PFSK-1 (cell line): ENCODE measurements around the gene SLC22A23.

ENCODE experiments used
- POLR2AphosphoS5 ChIP-seq: IDR thresholded peaks from 2 replicates; pipeline ENCODE4 v1.6.1; 2012; ENCODE audit warnings: low read depth, mild to moderate bottlenecking, control low read depth, low read length, moderate library complexity
- SIN3A ChIP-seq: IDR thresholded peaks from 2 replicates; pipeline ENCODE4 v1.6.1; 2012; ENCODE audit warnings: mild to moderate bottlenecking, low read length, moderate library complexity, borderline replicate concordance; ENCODE audit not compliant: insufficient read depth
- TF ChIP-seq, protein P1 (sequence below), 2 experiments: IDR thresholded peaks; 2 replicates each; pipeline versions ENCODE4 v1.6.1 to v1.8.0; 2011 to 2012; ENCODE audit warnings: low read depth in 2 of 2, low read length in 2 of 2, control low read depth in 1 of 2, inconsistent platforms in 1 of 2, mild to moderate bottlenecking in 1 of 2, moderate library complexity in 1 of 2; ENCODE audit not compliant: insufficient read depth in 1 of 2

- TF ChIP-seq POLR2AphosphoS5 (no peak), SIN3A (no peak)
- TF ChIP-seq, protein P1, sequence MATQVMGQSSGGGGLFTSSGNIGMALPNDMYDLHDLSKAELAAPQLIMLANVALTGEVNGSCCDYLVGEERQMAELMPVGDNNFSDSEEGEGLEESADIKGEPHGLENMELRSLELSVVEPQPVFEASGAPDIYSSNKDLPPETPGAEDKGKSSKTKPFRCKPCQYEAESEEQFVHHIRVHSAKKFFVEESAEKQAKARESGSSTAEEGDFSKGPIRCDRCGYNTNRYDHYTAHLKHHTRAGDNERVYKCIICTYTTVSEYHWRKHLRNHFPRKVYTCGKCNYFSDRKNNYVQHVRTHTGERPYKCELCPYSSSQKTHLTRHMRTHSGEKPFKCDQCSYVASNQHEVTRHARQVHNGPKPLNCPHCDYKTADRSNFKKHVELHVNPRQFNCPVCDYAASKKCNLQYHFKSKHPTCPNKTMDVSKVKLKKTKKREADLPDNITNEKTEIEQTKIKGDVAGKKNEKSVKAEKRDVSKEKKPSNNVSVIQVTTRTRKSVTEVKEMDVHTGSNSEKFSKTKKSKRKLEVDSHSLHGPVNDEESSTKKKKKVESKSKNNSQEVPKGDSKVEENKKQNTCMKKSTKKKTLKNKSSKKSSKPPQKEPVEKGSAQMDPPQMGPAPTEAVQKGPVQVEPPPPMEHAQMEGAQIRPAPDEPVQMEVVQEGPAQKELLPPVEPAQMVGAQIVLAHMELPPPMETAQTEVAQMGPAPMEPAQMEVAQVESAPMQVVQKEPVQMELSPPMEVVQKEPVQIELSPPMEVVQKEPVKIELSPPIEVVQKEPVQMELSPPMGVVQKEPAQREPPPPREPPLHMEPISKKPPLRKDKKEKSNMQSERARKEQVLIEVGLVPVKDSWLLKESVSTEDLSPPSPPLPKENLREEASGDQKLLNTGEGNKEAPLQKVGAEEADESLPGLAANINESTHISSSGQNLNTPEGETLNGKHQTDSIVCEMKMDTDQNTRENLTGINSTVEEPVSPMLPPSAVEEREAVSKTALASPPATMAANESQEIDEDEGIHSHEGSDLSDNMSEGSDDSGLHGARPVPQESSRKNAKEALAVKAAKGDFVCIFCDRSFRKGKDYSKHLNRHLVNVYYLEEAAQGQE (IDR thresholded peaks at IDR 0.05; ENCODE audit: insufficient read depth in 1 of 2, low read depth in 2 of 2, low read length in 2 of 2) = no peak
These were observed 2.0 kb upstream of the SLC22A23 start for GRCh38 chr6:3458706-3459421.
